A673 (cell line): ENCODE measurements around the gene BLACAT1. TPM values are rescaled to one million over a fixed set of nuclear protein-coding genes. Genes with fewer than 3 reads are reported as not detected.

ENCODE experiments used
- BruUV-seq: library from RNA; stranded (reverse); fragments of 400-500 nt; replicated peaks from 2 replicates; lab custom pipeline; 2021; lab: Mats Ljungman, UMichigan
- CTCF ChIA-PET: fragments of 300-600 bp; sonication (Branson Sonifier 250); formaldehyde crosslinking; loops from one replicate; lab custom pipeline; 2022; ENCODE audit warnings: antibody characterized with exemption; lab: Charles Lee
- POLR2A ChIA-PET: fragments of 300-600 bp; sonication (Branson Sonifier 250); formaldehyde crosslinking; loops from one replicate; lab custom pipeline; 2022; ENCODE audit warnings: antibody characterized with exemption; ENCODE audit not compliant: low non-redundant PET; lab: Charles Lee
- DNase-seq: peaks from one replicate; pipeline ENCODE4 v3.0.0-alpha.2; 2015; ENCODE audit warnings: low spot score
- H3K27ac ChIP-seq: fragments of 200-600 bp; sonication (generic); 2 replicates; pipeline ENCODE4 v1.5.1; 2016; ENCODE audit warnings: mixed run types, low read depth, mild to moderate bottlenecking, mixed read lengths, antibody characterized with exemption, low read length; ENCODE audit not compliant: poor library complexity, severe bottlenecking
- H3K27me3 ChIP-seq: fragments of 200-600 bp; sonication (generic); replicated peaks from 2 replicates; pipeline ENCODE4 v1.6.1; 2017; ENCODE audit warnings: mixed run types, low read depth, mild to moderate bottlenecking, mixed read lengths, antibody characterized with exemption, low read length; ENCODE audit not compliant: insufficient read depth, poor library complexity
- H3K36me3 ChIP-seq: fragments of 200-600 bp; sonication (generic); 2 replicates; pipeline ENCODE4 v1.6.1; 2016; ENCODE audit warnings: mixed run types, mild to moderate bottlenecking, mixed read lengths, antibody characterized with exemption, low read length; ENCODE audit not compliant: insufficient read depth, poor library complexity, severe bottlenecking
- H3K4me1 ChIP-seq: fragments of 200-600 bp; sonication (generic); 2 replicates; pipeline ENCODE4 v1.6.1; 2017; ENCODE audit warnings: mixed run types, mild to moderate bottlenecking, mixed read lengths, antibody characterized with exemption, low read length; ENCODE audit not compliant: insufficient read depth, poor library complexity, severe bottlenecking
- H3K4me3 ChIP-seq: fragments of 200-600 bp; sonication (generic); 2 replicates; pipeline ENCODE4 v1.5.1; 2016; ENCODE audit warnings: low read depth, mixed run types, mild to moderate bottlenecking, mixed read lengths, low read length; ENCODE audit not compliant: poor library complexity, severe bottlenecking
- H3K9me3 ChIP-seq: fragments of 200-600 bp; sonication (generic); 2 replicates; pipeline ENCODE4 v1.6.1; 2016; ENCODE audit warnings: mixed run types, low read depth, mild to moderate bottlenecking, mixed read lengths, antibody characterized with exemption, low read length; ENCODE audit not compliant: poor library complexity, severe bottlenecking
- CTCF ChIP-seq: fragments of 300-800, 200-600 bp; sonication (generic); conservative IDR thresholded peaks from 2 replicates; pipeline ENCODE4 v1.5.1; 2017; ENCODE audit warnings: low read depth, mild to moderate bottlenecking, antibody characterized with exemption, low read length, moderate library complexity, mixed read lengths
- EZH2 ChIP-seq: fragments of 200-600 bp; sonication (generic); IDR thresholded peaks from 2 replicates; pipeline ENCODE4 v1.6.1; 2017; ENCODE audit warnings: borderline replicate concordance, low read depth, mild to moderate bottlenecking, mixed read lengths, antibody characterized with exemption, low read length; ENCODE audit not compliant: poor library complexity, severe bottlenecking
- intact Hi-C: fragments of 100-400 bp; cut with micrococcal nuclease; formaldehyde crosslinking; loops from one replicate; pipeline ENCODE4 v1.10.0; 2022; ENCODE audit not compliant: unreplicated experiment
- total RNA-seq: library from RNA; stranded (reverse); gene quantifications from 2 replicates; pipeline ENCODE4 v1.2.3, GENCODE V29; 2021

BLACAT1 gene
- total RNA-seq, 1 experiment from 2014 or later, result 0.45 TPM

DNA sequence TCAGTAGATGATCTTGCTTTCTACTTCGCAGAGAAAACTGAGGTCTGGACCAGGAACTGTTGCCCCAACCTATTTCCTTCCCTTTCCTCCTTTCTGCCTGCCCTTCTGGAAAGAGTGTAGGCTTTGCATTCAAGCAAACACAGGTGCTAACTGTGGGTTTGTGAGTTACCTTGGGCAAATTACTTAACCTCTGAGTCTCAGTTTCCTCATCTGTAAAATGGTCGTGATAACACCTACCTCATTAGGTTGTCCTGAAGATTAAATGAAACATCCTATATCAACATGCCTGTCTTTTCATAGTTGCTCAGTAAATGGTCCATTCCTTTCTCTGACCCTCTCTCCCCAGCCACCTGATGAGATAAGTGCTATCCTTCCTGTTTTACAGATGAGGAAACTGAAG, 9.5 kb upstream of the BLACAT1 start:
- no peak for DNase-seq
- POLR2A ChIA-PET, result no interaction called here
- Histone ChIP-seq H3K27me3 (no peaks in the 10 kb centered on the region), H3K9me3 (no peaks in the 10 kb centered on the region), H3K4me1 (no peaks in the 10 kb centered on the region), H3K27ac (no peak overlapping the region), H3K36me3 (no peaks in the 10 kb centered on the region), H3K4me3 (no peak overlapping the region)
- no peak for TF ChIP-seq CTCF
- BruUV-seq, result no TSS peak
- intact Hi-C loops, result no loop called here
- CTCF ChIA-PET, result no interaction called here

GRCh38 chr1:205458777-205459566, 3.1 kb upstream of the BLACAT1 start:
- TF ChIP-seq CTCF, result no peak
- no peak for TF ChIP-seq EZH2
- POLR2A ChIA-PET, result no interaction called here
- peaks cover 40% of the 10 kb centered on the region for H3K27me3 ChIP-seq
- no peaks in the 10 kb centered on the region for H3K36me3 ChIP-seq
- H3K27ac ChIP-seq, result no peak overlapping the region
- no peak overlapping the region for H3K4me3 ChIP-seq
- DNase-seq, result peak; percentile 72
- intact Hi-C loops, result no loop called here
- CTCF ChIA-PET, result interaction anchor here (1.0 kb wide), 1 partner anchor 27 kb away, joined by 3 read pairs; no protein-coding TSS in a partner anchor
- no TSS peak for BruUV-seq
- H3K9me3 ChIP-seq, result no peaks in the 10 kb centered on the region
- peaks cover 10% of the 10 kb centered on the region for H3K4me1 ChIP-seq

DNA sequence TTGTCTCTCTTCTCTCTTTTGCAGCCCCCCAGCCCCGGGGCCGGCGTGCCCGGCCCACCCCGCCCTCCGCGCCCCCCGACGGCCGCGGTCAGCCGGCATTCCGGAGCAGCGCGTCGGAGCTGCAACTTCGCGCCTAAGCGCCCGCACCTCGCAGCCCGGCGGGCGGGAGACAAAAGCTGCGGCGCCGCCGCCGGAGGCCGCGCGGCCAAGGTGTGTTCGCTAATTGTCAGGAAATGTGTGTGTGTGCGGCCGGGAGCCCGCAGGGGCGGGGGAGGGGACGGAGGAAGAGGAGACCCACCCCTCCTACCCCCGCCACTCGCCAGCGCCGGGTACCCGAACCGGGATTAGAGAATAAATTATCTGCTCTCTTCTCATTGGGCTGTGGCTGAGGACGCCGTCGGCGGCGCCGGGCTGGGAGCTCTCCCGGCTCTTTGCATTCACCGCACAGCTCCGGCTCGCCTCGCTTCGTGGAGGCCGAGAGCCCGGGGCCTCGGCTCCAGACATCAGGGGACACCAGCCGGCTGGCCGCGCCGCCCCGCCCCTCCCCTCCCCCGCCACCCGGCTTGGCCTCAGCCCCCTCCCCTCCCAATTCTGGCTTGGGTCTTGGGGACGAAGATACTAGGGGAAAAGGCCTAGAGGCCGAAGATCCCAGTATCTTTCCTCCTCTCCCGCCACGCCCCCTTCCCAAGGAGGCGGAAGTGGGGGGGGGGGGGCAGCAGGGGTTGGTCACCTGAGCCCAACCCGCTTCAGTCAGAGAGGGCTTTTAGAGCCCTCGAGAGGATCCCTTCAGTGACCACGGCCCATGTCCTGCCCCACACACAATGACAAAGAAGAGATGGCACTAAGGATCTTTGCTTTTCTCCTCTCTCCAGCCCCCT, 1.3 kb upstream of the BLACAT1 start:
- ChIA-PET POLR2A (no interaction called here), CTCF (interaction anchor here (0.7 to 1.4 kb wide), 4 partner anchors 18 to 78 kb away, joined by 3 to 11 read pairs (median 6); no protein-coding TSS in a partner anchor)
- BruUV-seq, result no TSS peak
- peak; percentile 47 for DNase-seq
- TF ChIP-seq CTCF, result no peak
- TF ChIP-seq EZH2, result peak; percentile 81
- intact Hi-C loops, result no loop called here
- Histone ChIP-seq H3K4me1 (peaks cover 16% of the 10 kb centered on the region), H3K4me3 (peak overlapping the region; percentile 48), H3K9me3 (no peaks in the 10 kb centered on the region), H3K27ac (no peak overlapping the region), H3K27me3 (peaks cover 43% of the 10 kb centered on the region), H3K36me3 (no peaks in the 10 kb centered on the region)
